ENCODE results near the gene NEURL3. TPM values are rescaled to one million over a fixed set of nuclear protein-coding genes. Genes with fewer than 3 reads are reported as not detected.

The NEURL3 gene
- total and polyA plus RNA-seq, 7 donors = 0.36 to 6.4 (median 3.5) TPM; not detected in 3

- H3K4me3 ChIP-seq = no peak overlapping the region
- intact Hi-C loops (cut with DNase I) = no loop called here
- no peaks in the 10 kb centered on the region for H3K36me3 ChIP-seq
- DNase-seq = peak; percentile 46
- no peak overlapping the region for H3K27ac ChIP-seq
- TF ChIP-seq POLR2AphosphoS5 (IDR thresholded peaks at IDR 0.05) (no peak), EP300 (IDR thresholded peaks at IDR 0.05) (no peak), POLR2A (IDR thresholded peaks at IDR 0.05) (no peak)
- TF ChIP-seq, protein P1, sequence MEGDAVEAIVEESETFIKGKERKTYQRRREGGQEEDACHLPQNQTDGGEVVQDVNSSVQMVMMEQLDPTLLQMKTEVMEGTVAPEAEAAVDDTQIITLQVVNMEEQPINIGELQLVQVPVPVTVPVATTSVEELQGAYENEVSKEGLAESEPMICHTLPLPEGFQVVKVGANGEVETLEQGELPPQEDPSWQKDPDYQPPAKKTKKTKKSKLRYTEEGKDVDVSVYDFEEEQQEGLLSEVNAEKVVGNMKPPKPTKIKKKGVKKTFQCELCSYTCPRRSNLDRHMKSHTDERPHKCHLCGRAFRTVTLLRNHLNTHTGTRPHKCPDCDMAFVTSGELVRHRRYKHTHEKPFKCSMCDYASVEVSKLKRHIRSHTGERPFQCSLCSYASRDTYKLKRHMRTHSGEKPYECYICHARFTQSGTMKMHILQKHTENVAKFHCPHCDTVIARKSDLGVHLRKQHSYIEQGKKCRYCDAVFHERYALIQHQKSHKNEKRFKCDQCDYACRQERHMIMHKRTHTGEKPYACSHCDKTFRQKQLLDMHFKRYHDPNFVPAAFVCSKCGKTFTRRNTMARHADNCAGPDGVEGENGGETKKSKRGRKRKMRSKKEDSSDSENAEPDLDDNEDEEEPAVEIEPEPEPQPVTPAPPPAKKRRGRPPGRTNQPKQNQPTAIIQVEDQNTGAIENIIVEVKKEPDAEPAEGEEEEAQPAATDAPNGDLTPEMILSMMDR (IDR thresholded peaks at IDR 0.05) = no peak
- WGBS, 2 donors = 89 to 93% methylated on average over 4 of the region's 4 CpGs
- H3K27me3 ChIP-seq = no peaks in the 10 kb centered on the region
- H3K4me1 ChIP-seq = peaks cover 0 to 29% (median 16%) of the 10 kb centered on the region in 4 donors
- H3K9me3 ChIP-seq = no peaks in the 10 kb centered on the region
These were observed 20.0 kb upstream of the NEURL3 start for GRCh38 chr2:96525211-96525507.

GRCh38 chr2:96524482-96525210 lies 19.5 kb upstream of the NEURL3 start:
- Histone ChIP-seq H3K4me1 (peaks cover 0 to 29% (median 16%) of the 10 kb centered on the region in 4 donors), H3K4me3 (no peak overlapping the region), H3K27ac (no peak overlapping the region), H3K36me3 (no peaks in the 10 kb centered on the region), H3K9me3 (no peaks in the 10 kb centered on the region), H3K27me3 (no peaks in the 10 kb centered on the region)
- intact Hi-C loops (cut with DNase I) = no loop called here
- TF ChIP-seq POLR2AphosphoS5 (IDR thresholded peaks at IDR 0.05) (no peak), POLR2A (IDR thresholded peaks at IDR 0.05) (no peak), EP300 (IDR thresholded peaks at IDR 0.05) (no peak)
- TF ChIP-seq, protein P1 (IDR thresholded peaks at IDR 0.05) = no peak
- DNase-seq = peak; percentile 29
- WGBS, 2 donors = 54 to 78% methylated on average over 15 of the region's 15 CpGs

DNA sequence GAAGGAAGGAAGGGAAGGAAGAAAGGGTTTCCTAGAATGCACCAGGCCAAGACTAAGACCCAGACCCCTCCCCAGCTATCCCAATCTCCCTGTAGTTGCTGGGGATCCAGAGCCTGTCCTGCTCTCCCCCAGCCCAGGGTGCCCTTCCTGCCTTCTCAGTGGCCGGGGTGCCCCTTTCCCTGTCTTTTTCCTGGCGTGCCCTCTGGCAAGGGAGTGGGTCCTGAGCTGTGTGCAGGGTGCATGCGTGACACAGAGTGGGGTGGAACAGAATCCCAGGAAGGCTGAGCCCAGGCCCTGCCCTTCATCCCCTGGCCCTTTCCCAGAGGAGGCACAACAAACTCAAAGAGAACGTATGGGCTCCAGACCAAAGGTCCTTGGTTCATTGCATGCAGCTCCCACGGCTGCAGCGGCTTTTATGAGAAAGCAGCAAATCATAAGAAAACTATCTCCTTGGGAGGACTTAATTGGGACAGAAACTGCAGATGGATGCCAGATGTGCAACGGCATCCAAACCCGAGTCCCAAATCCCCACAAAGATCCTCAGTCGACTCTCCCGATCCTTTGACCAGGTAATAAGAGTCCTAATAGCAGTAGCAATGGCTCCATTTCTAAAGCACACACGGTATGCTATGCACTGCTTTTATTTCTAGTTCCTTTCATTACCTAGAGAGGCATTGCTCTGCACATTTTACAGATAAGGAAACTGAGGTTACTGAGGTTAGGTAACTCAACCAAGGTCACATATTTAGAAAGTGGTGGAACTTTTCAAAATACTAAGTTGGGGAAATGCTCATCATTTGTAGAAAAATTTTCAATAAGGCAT lies 18.7 kb upstream of the NEURL3 start:
- no peaks in the 10 kb centered on the region for H3K36me3 ChIP-seq
- no peaks in the 10 kb centered on the region for H3K9me3 ChIP-seq
- intact Hi-C loops (cut with DNase I) = no loop called here
- peak; percentile 41 for DNase-seq
- no peak overlapping the region for H3K27ac ChIP-seq
- peaks cover 0 to 21% (median 13%) of the 10 kb centered on the region in 4 donors for H3K4me1 ChIP-seq
- 24 to 57% methylated on average over 11 of the region's 11 CpGs for WGBS, 2 donors
- no peaks in the 10 kb centered on the region for H3K27me3 ChIP-seq
- no peak overlapping the region for H3K4me3 ChIP-seq
- TF ChIP-seq POLR2AphosphoS5 (IDR thresholded peaks at IDR 0.05) = no peak
- no peak for TF ChIP-seq POLR2A (IDR thresholded peaks at IDR 0.05)
- TF ChIP-seq, protein P1 (IDR thresholded peaks at IDR 0.05) = no peak
- no peak for TF ChIP-seq EP300 (IDR thresholded peaks at IDR 0.05)

GRCh38 chr2:96522304-96523203 lies 17.4 kb upstream of the NEURL3 start:
- Histone ChIP-seq H3K36me3 (no peaks in the 10 kb centered on the region), H3K4me3 (no peak overlapping the region), H3K27me3 (no peaks in the 10 kb centered on the region), H3K4me1 (peaks cover 0 to 8% (median under 1%) of the 10 kb centered on the region in 4 donors), H3K9me3 (no peaks in the 10 kb centered on the region), H3K27ac (no peak overlapping the region)
- 80 to 84% methylated on average over 9 of the region's 9 CpGs for WGBS, 2 donors
- peak; percentile 37 for DNase-seq
- no peak for TF ChIP-seq EP300 (IDR thresholded peaks at IDR 0.05)
- TF ChIP-seq, protein P1 (IDR thresholded peaks at IDR 0.05) = no peak
- TF ChIP-seq POLR2A (IDR thresholded peaks at IDR 0.05) = no peak
- no peak for TF ChIP-seq POLR2AphosphoS5 (IDR thresholded peaks at IDR 0.05)
- intact Hi-C loops (cut with DNase I) = no loop called here

All from sigmoid colon (tissue), 7 donors.